NCI-H2227 treated with DMSO at 0.1 percent for 48 hours (cell line): ENCODE measurements around the gene GNA12.
"Not testable (repeated sequence)": the region's sequence is repeated elsewhere in the genome, so short reads cannot be mapped to it uniquely, and the experiment has no call there.

Experiments used
- DNase-seq: peaks from one replicate; lab custom pipeline; 2025; lab: John Stamatoyannopoulos, UW

GNA12 gene

DNA sequence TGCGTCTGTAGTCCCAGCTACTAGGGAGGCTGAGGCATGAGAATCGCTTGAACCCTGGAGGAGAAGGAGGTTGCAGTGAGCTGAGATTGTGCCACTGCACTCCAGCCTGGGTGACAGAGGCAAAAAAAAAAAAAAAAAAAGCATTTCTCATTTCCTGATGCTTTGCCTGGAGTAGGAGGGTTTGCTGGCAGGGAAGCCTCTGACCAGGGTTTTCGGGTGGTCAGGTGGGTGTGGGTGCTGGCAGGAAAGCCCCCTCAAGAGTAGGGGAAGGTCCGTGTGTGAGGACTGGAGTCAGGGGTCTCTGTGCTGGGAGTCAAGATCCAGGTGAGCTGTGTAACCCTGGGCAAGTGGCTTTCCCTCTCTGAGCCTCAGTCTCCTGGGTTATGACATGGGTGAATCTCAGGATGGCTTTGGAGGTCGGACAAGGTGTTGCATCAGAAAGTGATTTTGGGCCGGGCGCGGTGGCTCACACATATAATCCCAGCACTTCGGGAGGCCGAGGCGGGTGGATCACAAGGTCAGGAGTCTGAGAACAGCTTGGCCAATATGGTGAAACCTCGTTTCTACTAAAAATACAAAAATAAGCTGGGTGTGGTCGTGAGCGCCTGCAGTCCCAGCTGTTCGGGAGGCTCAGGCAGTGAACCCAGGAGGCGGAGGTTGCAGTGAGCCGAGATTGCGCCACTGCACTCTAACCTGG, 152.9 kb downstream of the GNA12 start:
- DNase-seq = no peak

- no peak for DNase-seq
Observed at GRCh38 chr7:2689951-2690705, 154.0 kb downstream of the GNA12 start.

DNA sequence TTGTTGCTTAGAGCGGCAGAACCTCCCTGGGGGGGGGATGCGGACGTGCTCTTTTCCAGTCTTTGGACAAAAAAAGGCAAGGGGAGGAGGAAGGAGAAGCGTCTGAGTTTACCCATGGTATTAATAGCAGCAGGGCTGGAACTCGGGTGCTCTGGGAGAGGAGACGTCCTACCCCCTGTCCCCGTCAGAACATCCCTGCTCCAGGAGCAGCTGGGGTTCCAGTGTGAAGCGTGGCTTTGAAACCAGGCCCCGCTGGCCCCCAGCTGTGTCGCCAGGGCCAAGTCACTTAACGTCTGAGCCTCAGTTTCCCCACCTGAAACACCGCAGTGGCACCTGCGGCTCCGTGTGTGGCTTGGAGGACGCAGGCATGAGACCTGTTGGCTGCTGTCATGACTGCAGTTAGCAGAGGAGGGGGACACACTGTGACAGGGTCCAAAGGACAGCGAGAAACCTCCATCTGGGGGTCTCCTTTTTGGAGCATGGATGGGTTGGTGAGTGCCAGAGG, 154.7 kb downstream of the GNA12 start:
- DNase-seq = no peak

DNA sequence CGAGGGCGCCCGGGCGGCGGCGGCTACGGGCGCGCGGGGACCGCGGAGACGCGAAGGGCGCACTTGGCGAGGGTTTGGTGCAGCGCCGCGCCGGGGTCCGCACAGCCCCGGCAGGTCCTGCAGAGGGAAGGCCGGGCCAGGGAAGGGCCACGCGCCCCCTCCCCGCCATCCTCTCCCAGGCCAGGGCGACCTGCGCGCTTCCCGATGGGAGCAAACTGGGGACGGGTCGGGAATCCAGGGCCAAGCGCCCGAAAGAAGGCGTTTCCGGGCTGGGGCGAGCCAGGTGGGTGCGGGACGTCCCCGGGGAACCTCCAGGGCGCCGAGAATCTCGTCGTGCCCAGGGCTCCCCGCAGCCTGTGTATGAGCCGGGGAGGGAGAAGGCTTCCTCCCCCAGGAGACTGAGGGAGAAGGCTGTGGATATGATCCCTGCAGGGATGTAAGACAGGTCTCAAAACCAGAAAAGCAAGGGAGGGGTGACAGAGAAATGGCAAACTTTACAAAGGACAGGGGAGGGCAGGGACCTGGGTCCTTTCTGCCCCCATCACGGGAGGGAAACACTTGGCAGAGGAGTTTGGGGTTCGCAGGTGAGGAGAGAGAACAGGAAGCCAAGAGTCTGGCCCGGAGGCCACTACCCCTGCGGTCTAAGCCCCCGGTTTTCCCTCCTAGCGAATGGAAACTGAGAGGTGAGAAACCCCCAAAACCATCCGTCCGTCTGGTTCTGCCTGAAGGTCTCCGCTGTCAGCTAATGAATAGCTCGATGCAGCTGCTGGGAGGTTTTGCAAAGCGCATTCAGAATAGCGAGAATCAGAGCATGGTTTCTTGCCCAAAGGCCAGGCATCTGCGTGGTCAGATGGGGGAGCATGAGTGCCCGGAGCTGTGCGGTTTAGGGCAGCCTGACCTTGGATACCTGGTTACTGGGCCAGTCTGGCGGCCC, 155.4 kb downstream of the GNA12 start:
- no peak for DNase-seq

DNA sequence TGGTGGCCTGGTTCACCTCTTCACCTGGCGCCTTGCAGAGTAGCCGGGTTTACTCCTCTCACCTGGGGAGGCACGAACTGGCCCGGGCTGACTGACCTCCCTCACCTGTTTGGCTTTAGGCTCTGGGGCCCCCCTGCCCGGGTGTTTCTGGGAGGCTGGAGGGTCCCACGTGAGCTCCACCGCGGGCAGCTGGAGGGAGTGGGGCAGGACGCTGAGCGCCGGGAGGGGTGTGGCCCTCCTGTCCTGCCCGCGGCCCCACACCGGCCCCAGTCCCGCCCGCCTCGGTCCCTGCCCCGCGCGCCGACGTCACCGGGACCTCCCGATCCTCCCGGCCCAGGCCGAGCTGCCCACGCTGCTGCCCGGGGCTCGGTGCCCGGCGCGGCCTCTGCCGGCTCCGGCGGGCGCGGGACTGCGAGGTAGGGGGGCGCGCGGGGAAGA, 156.2 kb downstream of the GNA12 start, which contains the start of gene AMZ1:
Gene AMZ1, plus strand, starts transcription at position 322 of the 438 bp plus-strand sequence. CDS start 12,250 bp downstream, outside the sequence.
- DNase-seq = no peak

- DNase-seq = no peak
Observed at GRCh38 chr7:2687338-2687869, 156.7 kb downstream of the GNA12 start.

- no peak for DNase-seq
Observed at GRCh38 chr7:2686101-2686500, 158.0 kb downstream of the GNA12 start.

GRCh38 chr7:2684501-2684900, 159.6 kb downstream of the GNA12 start:
- no peak for DNase-seq

DNA sequence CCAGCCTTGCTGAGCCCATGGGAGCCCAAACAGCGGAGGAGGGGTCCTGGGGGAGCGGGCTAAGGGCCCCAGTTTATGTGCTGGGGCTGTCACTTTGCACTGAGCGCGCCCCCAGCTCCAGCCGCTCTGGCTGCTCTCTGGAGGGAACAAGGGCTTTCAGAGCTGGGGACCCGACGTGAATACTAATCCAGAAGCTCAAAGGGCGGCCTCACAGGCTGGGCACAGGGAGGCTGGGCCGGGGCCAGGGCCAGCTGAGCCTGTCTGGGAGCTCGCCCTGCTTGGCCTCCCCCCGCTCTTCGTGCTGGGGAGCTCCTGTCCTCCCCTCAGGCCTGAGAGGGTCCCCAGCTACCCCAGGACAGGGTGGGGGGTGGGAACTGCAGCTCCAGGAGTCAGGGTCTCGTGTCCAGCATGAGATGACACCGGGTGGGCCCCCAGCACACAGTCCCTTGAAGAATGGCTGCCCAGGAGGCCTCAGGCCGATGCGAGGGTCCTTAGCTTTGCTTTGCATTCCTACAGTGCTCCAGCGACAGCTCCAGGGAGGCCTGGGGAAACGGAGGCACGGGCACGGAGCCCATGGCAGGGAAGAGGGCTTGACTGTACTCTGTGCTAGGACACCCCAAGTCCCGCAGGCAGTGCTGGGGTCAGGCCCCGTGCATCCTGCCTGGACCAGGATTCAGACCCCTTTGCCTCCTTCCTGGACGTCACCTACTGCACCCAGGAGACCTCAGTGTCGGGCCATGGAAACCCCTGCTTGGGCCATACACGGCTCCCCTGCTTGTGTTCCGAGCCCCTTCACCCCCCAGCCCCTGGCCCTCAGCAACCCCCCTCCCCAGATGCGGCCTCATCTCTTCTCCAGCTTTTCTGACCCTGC, 161.9 kb downstream of the GNA12 start:
- DNase-seq = no peak

DNA sequence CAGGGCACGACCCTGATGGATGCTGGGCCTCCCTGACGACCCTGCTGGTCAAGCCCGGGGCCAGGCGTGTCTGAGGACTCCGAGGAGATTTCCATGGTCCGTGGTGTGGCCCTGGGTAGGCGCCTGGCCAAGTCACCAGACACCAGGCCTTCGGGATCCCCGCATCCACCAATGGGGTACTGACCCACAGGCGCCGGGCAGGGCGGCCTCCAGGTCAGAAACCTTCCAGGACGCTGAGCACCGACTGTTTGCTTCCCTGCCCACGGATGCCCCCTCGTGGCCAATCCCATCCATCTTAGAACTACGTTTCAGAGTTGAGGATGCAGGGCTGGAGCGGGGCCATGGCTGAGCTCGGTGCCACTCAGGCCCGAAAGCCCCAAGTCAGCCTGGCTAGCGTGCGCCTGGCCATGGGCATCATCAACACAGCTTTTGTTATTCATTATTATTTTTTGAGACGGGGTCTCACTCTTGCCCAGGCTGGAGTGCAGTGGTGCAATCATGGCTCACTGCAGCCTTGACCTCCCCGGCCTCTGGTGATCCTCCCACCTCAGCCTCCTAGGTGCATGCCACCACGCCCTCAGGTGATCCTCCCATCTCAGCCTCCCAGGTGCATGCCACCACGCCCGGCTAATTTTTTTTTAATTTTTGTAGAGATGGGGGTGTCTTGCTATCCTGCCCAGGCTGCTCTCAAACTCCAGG, 163.2 kb downstream of the GNA12 start:
- no peak for DNase-seq

DNA sequence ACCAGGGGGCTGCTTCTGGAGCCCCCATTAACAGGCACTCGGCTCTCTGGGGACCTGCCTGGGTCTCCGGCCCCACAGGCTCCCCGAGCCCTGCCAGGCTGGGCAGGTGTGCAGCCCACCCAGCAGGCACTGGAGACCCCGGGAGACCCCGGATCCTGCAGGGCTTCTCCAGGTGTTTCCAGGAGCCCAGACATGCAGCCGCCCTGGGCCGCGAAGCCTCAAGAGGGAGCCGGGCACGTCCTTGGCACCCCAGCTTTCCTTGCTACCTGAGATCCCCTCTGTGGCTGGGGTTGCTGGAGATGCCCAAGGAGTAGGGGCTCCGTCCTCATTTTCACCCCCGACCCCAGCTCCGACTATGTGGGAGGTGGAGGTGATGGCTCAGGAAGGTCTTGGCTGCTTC, 163.9 kb downstream of the GNA12 start:
- DNase-seq = no peak

DNA sequence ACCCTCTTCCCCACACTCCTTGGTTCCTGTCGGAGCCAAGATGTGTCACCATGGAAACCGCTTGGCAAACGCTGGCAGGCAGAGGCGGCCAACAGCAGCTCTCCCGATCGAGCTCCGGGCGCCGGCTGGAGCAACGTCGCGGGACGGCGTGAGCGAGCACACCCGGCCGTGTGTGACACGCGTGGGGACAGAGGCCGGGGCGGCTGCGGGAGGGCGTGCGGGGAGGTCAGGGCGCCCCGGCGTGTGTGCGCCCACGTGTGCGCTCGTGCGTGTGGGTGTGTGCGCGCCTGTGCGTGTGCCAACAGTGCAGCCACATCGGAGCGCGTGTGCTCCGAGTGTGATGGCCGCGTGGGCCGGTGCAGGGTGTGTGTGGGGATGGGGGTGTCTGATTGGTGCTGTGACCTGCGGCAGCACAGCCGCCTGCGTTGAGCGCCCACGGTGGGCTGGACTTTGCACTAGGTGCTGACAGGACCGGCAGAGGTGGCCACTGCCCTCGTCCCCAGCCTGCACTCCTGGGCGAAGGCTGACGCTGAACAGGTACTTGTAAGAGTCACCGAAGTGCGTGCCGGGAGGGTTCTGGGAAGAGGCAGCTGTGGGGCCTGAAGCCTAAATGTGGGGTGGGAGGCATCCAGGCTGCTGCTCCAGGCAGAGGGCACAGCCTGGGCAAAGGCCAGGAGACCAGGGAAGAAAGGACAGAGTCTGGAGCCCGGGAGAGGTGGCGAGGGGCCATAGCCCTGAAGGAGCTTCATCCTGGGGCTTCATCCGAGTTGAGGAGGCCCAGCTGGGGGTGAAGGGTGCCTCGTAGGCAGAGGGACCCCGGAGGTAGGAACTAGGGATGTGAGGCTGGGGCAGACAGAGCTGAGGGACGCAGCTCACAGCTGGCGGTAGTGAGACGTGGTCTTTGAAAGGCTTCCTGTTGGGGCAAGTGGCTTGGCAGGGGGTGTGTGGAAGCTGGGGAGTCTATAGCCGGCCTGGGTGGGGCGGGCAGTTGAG, 164.7 kb downstream of the GNA12 start:
- DNase-seq = not testable (repeated sequence)

DNA sequence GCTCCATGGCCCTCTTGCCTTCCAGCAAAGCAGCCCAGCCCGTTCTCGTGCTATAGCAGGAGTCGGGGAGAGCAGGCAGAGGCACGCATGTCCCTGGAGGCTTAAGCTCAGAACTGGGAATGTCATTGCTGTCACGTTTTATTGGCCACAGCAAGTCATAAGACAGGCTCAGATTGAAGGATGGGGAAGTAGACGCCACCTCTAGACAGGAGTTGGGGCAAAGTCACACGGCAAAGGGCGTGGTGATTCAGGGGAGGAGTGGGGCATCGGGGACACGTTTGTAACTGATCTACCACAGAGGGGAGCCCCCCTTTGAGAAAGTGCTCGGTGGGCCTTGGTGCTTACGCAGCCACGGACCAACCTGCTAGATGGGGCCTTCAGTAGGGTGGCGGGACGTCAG, 165.7 kb downstream of the GNA12 start:
- not testable (repeated sequence) for DNase-seq
